ENCODE data around the gene TSPAN7.

DNA sequence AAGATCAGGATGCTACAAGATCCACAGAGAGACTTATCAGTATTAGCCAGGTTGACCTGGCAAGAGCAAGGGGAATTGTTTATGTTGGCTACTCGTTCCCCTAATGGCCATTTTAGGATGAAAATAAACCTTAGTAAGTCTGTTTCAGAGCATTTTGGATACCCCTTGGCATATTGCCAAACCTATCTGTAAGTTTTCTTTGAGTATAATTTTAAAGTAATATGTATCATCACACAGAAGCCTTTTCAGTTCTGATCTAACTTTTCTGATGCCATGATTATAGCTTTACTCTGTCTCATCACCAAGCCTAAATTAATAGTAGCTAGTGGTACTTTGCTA, 99.7 kb downstream of the TSPAN7 start:
- no peak for TF ChIP-seq POLR2A (IDR thresholded peaks at IDR 0.05)
- TF ChIP-seq, protein P1, sequence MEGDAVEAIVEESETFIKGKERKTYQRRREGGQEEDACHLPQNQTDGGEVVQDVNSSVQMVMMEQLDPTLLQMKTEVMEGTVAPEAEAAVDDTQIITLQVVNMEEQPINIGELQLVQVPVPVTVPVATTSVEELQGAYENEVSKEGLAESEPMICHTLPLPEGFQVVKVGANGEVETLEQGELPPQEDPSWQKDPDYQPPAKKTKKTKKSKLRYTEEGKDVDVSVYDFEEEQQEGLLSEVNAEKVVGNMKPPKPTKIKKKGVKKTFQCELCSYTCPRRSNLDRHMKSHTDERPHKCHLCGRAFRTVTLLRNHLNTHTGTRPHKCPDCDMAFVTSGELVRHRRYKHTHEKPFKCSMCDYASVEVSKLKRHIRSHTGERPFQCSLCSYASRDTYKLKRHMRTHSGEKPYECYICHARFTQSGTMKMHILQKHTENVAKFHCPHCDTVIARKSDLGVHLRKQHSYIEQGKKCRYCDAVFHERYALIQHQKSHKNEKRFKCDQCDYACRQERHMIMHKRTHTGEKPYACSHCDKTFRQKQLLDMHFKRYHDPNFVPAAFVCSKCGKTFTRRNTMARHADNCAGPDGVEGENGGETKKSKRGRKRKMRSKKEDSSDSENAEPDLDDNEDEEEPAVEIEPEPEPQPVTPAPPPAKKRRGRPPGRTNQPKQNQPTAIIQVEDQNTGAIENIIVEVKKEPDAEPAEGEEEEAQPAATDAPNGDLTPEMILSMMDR (IDR thresholded peaks at IDR 0.05 in 8 of 11, conservative IDR thresholded peaks at IDR 0.05 in 3 of 11): no peak

Measured in spleen (tissue), 7 donors.